HCT116 (cell line): ENCODE data around the gene FLVCR2.

ENCODE experiments used
- CBX3 ChIP-seq: IDR thresholded peaks from 2 replicates; pipeline ENCODE4 v1.6.1; 2012; ENCODE audit warnings: low read depth
- CEBPB ChIP-seq: IDR thresholded peaks from 2 replicates; pipeline ENCODE4 v1.6.1; 2012; ENCODE audit warnings: low read depth
- CTCF ChIP-seq, 3 experiments: fragments of 200-600 bp in 1 of 3; sonication (generic) in 1 of 3; IDR thresholded peaks in 2 of 3; conservative IDR thresholded peaks in 1 of 3; 2 replicates each; pipeline ENCODE4 v1.5.1; 2012 to 2017; ENCODE audit warnings: low read depth in 2 of 3, low read length in 2 of 3, antibody characterized with exemption in 1 of 3, borderline replicate concordance in 1 of 3, control low read depth in 1 of 3, mild to moderate bottlenecking in 1 of 3, mixed read lengths in 1 of 3, mixed run types in 1 of 3, moderate library complexity in 1 of 3; ENCODE audit not compliant: insufficient read depth in 1 of 3
- ELF1 ChIP-seq: IDR thresholded peaks from 2 replicates; pipeline ENCODE4 v1.6.1; 2012; ENCODE audit warnings: low read depth, borderline replicate concordance
- EZH2 ChIP-seq: fragments of 200-600 bp; sonication (generic); IDR thresholded peaks from 2 replicates; pipeline ENCODE4 v1.6.1; 2017; ENCODE audit warnings: antibody characterized with exemption, mixed run types
- MAX ChIP-seq: IDR thresholded peaks from 2 replicates; pipeline ENCODE4 v1.6.1; 2012
- POLR2A ChIP-seq: IDR thresholded peaks from 2 replicates; pipeline ENCODE4 v1.7.0; 2011; ENCODE audit warnings: borderline replicate concordance; ENCODE audit not compliant: insufficient read depth, insufficient read length; ENCODE audit errors: extremely low read depth
- POLR2AphosphoS5 ChIP-seq: IDR thresholded peaks from 2 replicates; pipeline ENCODE4 v1.6.1; 2011; ENCODE audit warnings: mild to moderate bottlenecking, low read depth, low read length, moderate library complexity
- REST ChIP-seq: IDR thresholded peaks from 2 replicates; pipeline ENCODE4 v1.6.1; 2012; ENCODE audit warnings: low read depth
- YY1 ChIP-seq: IDR thresholded peaks from 2 replicates; pipeline ENCODE4 v1.6.1; 2011; ENCODE audit warnings: low read length, low read depth, moderate library complexity, mild to moderate bottlenecking; ENCODE audit not compliant: insufficient replicate concordance; ENCODE audit errors: extremely low read depth
- ZBTB33 ChIP-seq: IDR thresholded peaks from 2 replicates; pipeline ENCODE4 v1.6.1; 2011; ENCODE audit warnings: mild to moderate bottlenecking, low read length, moderate library complexity; ENCODE audit not compliant: insufficient replicate concordance; ENCODE audit errors: extremely low read depth

- TF ChIP-seq CTCF (IDR thresholded peaks at IDR 0.05 in 2 of 3, conservative IDR thresholded peaks at IDR 0.05 in 1 of 3; ENCODE audit: borderline replicate concordance in 1 of 3, insufficient read depth in 1 of 3, low read depth in 2 of 3, low read length in 2 of 3): no peak
- TF ChIP-seq ELF1: no peak
- no peak for TF ChIP-seq POLR2AphosphoS5
- TF ChIP-seq POLR2A: no peak
- no peak for TF ChIP-seq REST
- no peak for TF ChIP-seq EZH2
- TF ChIP-seq YY1: no peak
- no peak for TF ChIP-seq CEBPB
- no peak for TF ChIP-seq MAX
- TF ChIP-seq ZBTB33: no peak
- TF ChIP-seq CBX3: no peak
Observed at GRCh38 chr14:75577090-75577489, 1.3 kb upstream of the FLVCR2 start.
